Liver (tissue), 9 donors: Measurements from ENCODE around the gene ANKRD11. TPM values are rescaled to one million over a fixed set of nuclear protein-coding genes. Genes with fewer than 3 reads are reported as not detected.

Experiments used
- DNase-seq: peaks from one replicate; pipeline ENCODE4 v3.0.0-alpha.2; 2017; ENCODE audit warnings: low spot score
- H3K27ac ChIP-seq, 2 donors: one replicate each; pipeline ENCODE4 v1.7.0; 2013; ENCODE audit warnings: inconsistent platforms in 2 of 2, low read length in 2 of 2, control low read depth in 1 of 2, low read depth in 1 of 2, mild to moderate bottlenecking in 1 of 2
- H3K27me3 ChIP-seq, 4 donors: one replicate each; pipeline versions ENCODE4 v1.6.1 to v1.7.0; 2013; ENCODE audit warnings: low read length in 3 of 4, inconsistent platforms in 1 of 4, mild to moderate bottlenecking in 1 of 4, moderate library complexity in 1 of 4; ENCODE audit not compliant: control insufficient read depth in 4 of 4, insufficient read depth in 4 of 4
- H3K36me3 ChIP-seq, 4 donors: one replicate each; pipeline versions ENCODE4 v1.6.1 to v1.7.0; 2013; ENCODE audit warnings: low read length in 3 of 4, mild to moderate bottlenecking in 3 of 4, low read depth in 1 of 4, moderate library complexity in 1 of 4; ENCODE audit not compliant: control insufficient read depth in 4 of 4, insufficient read depth in 3 of 4
- H3K4me1 ChIP-seq, 4 donors: one replicate each; pipeline versions ENCODE4 v1.6.1 to v1.7.0; 2013; ENCODE audit warnings: low read length in 3 of 4, mild to moderate bottlenecking in 3 of 4, moderate library complexity in 1 of 4; ENCODE audit not compliant: control insufficient read depth in 4 of 4, insufficient read depth in 4 of 4
- H3K4me3 ChIP-seq, 3 donors: one replicate each; pipeline versions ENCODE4 v1.6.1 to v1.7.0; 2013; ENCODE audit warnings: low read length in 3 of 3, control low read depth in 1 of 3, low read depth in 1 of 3, mild to moderate bottlenecking in 1 of 3
- H3K9ac ChIP-seq, 2 donors: one replicate each; pipeline ENCODE4 v1.7.0; 2013; ENCODE audit warnings: low read length in 2 of 2, mild to moderate bottlenecking in 2 of 2, moderate library complexity in 2 of 2, control low read depth in 1 of 2, low read depth in 1 of 2
- H3K9me3 ChIP-seq, 4 donors: one replicate each; pipeline versions ENCODE4 v1.6.1 to v1.7.0; 2013; ENCODE audit warnings: low read length in 3 of 4; ENCODE audit not compliant: control insufficient read depth in 4 of 4
- EGR1 ChIP-seq, 2 donors: IDR thresholded peaks; 2 replicates each; pipeline ENCODE4 v1.6.1; 2016 to 2018; ENCODE audit warnings: antibody characterized with exemption in 2 of 2, low read depth in 2 of 2
- FOXA1 ChIP-seq: IDR thresholded peaks from 2 replicates; pipeline ENCODE4 v1.6.1; 2016; ENCODE audit warnings: antibody characterized with exemption
- FOXA2 ChIP-seq: IDR thresholded peaks from 2 replicates; pipeline ENCODE4 v1.6.1; 2016; ENCODE audit warnings: antibody characterized with exemption
- HNF4A ChIP-seq, 2 donors: conservative IDR thresholded peaks; 2 replicates each; pipeline ENCODE4 v1.6.1; 2016; ENCODE audit warnings: antibody characterized with exemption in 2 of 2, mild to moderate bottlenecking in 2 of 2
- HNF4G ChIP-seq: IDR thresholded peaks from 2 replicates; pipeline ENCODE4 v1.6.1; 2016; ENCODE audit warnings: antibody characterized with exemption
- JUND ChIP-seq, 2 donors: IDR thresholded peaks; 2 replicates each; pipeline ENCODE4 v1.6.1; 2016; ENCODE audit warnings: antibody characterized with exemption in 2 of 2
- NR2F2 ChIP-seq: IDR thresholded peaks from 2 replicates; pipeline ENCODE4 v1.6.1; 2016; ENCODE audit warnings: antibody characterized with exemption
- RAD21 ChIP-seq, 2 donors: IDR thresholded peaks; 2 replicates each; pipeline ENCODE4 v1.6.1; 2016; ENCODE audit warnings: antibody characterized with exemption in 2 of 2, mild to moderate bottlenecking in 2 of 2
- RXRA ChIP-seq, 2 donors: IDR thresholded peaks; 2 replicates each; pipeline ENCODE4 v1.6.1; 2017 to 2018; ENCODE audit warnings: antibody characterized with exemption in 2 of 2, mild to moderate bottlenecking in 1 of 2
- SP1 ChIP-seq: IDR thresholded peaks from 2 replicates; pipeline ENCODE4 v1.6.1; 2018; ENCODE audit warnings: antibody characterized with exemption, mild to moderate bottlenecking
- TAF1 ChIP-seq: conservative IDR thresholded peaks from 2 replicates; pipeline ENCODE4 v1.6.1; 2016; ENCODE audit warnings: antibody characterized with exemption, mild to moderate bottlenecking
- YY1 ChIP-seq: IDR thresholded peaks from 2 replicates; pipeline ENCODE4 v1.6.1; 2016; ENCODE audit warnings: antibody characterized with exemption, mild to moderate bottlenecking
- WGBS: extraction: QIAGEN DNeasy Blood & Tissue Kit; methylation state at CpG from one replicate; pipeline ENCODE4 v1.1.7; 2013; 5-methylcytosine and 5-hydroxymethylcytosine counted together
- polyA plus RNA-seq, 2 donors: library from polyadenylated mRNA; stranded (reverse) in 1 of 2; unstranded in 1 of 2; fragments of 200-250 nt in 1 of 2; fragments of >200 nt in 1 of 2; fragmentation: Nextera tagmentation in 1 of 2; extraction: Ambion mirVana in 1 of 2; gene quantifications; one replicate each; pipeline versions ENCODE4 v1.2.1 to v1.2.3, GENCODE V29; 2013 to 2015
- total RNA-seq, 2 donors: library from RNA; depleted of rRNA; stranded (reverse); fragments of >200 nt; gene quantifications; one replicate each; pipeline ENCODE4 v1.2.3, GENCODE V29; 2014
- TF ChIP-seq, protein P1 (sequence below): fragments of 150-350 bp; IDR thresholded peaks from 2 replicates; pipeline ENCODE4 v1.5.1; 2017; ENCODE audit warnings: improper control_type of control experiment, low read depth, low read length; ENCODE audit not compliant: missing input control
- TF ChIP-seq, protein P2 (sequence below): IDR thresholded peaks from 2 replicates; pipeline ENCODE4 v1.6.1; 2016; ENCODE audit warnings: antibody characterized with exemption
- TF ChIP-seq, protein P3 (sequence below): IDR thresholded peaks from 2 replicates; pipeline ENCODE4 v1.6.1; 2016; ENCODE audit warnings: antibody characterized with exemption, mild to moderate bottlenecking
- TF ChIP-seq, protein P4 (sequence below): IDR thresholded peaks from 2 replicates; pipeline ENCODE4 v1.6.1; 2016; ENCODE audit warnings: antibody characterized with exemption
- TF ChIP-seq, protein P5 (sequence below): IDR thresholded peaks from 2 replicates; pipeline ENCODE4 v1.6.1; 2016; ENCODE audit warnings: antibody characterized with exemption
- donor health status: healthy.
- donor health status: healthy.
- donor health status: healthy.
- donor health status: healthy.
- donor health status: healthy.

The ANKRD11 gene
- total and polyA plus RNA-seq, 4 donors = 16.3 to 55.1 (median 28.0) TPM

DNA sequence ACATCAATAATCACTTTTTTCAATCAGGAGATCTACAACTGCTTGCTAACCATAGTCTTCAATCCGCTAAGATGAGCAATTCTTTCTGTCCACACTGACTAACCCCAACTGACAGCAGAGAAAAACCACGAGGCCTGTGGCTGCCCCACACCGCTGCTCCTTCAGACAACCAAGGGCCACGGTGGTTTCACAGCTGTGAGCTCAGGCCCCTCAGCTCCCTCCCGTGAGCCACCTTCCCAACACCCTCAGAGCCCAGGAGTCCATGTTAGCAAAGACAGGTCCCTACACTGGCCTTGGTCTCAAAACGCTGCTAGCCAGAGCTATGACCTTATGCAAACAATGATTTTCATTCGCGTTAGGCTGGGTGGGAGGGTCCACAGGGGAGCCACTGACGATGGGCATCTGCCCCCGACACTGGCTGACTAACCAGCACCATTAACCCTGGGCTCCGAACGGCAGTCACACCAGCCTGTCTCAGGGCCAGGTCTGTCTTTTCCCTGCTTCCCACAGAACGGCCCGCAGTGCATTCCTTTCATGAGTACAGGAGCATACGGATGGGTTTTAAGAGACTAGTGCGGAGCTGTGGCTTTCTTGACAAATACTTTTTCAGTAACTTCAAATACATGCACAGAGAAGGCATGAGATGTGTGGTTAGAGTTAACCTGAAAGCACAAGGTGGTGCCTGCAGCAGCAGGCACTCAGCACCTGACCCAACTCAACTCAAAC lies 67.3 kb downstream of the ANKRD11 start:
- Histone ChIP-seq H3K27me3 (no peaks in the 10 kb centered on the region), H3K4me3 (no peak overlapping the region), H3K9ac (no peak overlapping the region), H3K27ac (peak overlapping the region; percentile 36 to 40), H3K4me1 (peaks cover 8 to 38% (median 33%) of the 10 kb centered on the region in 4 donors), H3K9me3 (no peaks in the 10 kb centered on the region), H3K36me3 (no peaks in the 10 kb centered on the region)
- TF ChIP-seq, protein P1, sequence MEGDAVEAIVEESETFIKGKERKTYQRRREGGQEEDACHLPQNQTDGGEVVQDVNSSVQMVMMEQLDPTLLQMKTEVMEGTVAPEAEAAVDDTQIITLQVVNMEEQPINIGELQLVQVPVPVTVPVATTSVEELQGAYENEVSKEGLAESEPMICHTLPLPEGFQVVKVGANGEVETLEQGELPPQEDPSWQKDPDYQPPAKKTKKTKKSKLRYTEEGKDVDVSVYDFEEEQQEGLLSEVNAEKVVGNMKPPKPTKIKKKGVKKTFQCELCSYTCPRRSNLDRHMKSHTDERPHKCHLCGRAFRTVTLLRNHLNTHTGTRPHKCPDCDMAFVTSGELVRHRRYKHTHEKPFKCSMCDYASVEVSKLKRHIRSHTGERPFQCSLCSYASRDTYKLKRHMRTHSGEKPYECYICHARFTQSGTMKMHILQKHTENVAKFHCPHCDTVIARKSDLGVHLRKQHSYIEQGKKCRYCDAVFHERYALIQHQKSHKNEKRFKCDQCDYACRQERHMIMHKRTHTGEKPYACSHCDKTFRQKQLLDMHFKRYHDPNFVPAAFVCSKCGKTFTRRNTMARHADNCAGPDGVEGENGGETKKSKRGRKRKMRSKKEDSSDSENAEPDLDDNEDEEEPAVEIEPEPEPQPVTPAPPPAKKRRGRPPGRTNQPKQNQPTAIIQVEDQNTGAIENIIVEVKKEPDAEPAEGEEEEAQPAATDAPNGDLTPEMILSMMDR = no peak
- TF ChIP-seq NR2F2 (no peak), JUND (IDR thresholded peaks at IDR 0.05) (no peak), RAD21 (IDR thresholded peaks at IDR 0.05) (no peak), HNF4A (conservative IDR thresholded peaks at IDR 0.05) (peak; percentile 31 to 32), RXRA (IDR thresholded peaks at IDR 0.05) (no peak), FOXA2 (no peak), FOXA1 (no peak), YY1 (no peak), HNF4G (no peak), EGR1 (IDR thresholded peaks at IDR 0.05; ENCODE audit: low read depth in 2 of 2) (no peak), SP1 (peak; percentile 14), TAF1 (no peak)
- TF ChIP-seq, protein P2, sequence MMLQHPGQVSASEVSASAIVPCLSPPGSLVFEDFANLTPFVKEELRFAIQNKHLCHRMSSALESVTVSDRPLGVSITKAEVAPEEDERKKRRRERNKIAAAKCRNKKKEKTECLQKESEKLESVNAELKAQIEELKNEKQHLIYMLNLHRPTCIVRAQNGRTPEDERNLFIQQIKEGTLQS = no peak
- TF ChIP-seq, protein P3, sequence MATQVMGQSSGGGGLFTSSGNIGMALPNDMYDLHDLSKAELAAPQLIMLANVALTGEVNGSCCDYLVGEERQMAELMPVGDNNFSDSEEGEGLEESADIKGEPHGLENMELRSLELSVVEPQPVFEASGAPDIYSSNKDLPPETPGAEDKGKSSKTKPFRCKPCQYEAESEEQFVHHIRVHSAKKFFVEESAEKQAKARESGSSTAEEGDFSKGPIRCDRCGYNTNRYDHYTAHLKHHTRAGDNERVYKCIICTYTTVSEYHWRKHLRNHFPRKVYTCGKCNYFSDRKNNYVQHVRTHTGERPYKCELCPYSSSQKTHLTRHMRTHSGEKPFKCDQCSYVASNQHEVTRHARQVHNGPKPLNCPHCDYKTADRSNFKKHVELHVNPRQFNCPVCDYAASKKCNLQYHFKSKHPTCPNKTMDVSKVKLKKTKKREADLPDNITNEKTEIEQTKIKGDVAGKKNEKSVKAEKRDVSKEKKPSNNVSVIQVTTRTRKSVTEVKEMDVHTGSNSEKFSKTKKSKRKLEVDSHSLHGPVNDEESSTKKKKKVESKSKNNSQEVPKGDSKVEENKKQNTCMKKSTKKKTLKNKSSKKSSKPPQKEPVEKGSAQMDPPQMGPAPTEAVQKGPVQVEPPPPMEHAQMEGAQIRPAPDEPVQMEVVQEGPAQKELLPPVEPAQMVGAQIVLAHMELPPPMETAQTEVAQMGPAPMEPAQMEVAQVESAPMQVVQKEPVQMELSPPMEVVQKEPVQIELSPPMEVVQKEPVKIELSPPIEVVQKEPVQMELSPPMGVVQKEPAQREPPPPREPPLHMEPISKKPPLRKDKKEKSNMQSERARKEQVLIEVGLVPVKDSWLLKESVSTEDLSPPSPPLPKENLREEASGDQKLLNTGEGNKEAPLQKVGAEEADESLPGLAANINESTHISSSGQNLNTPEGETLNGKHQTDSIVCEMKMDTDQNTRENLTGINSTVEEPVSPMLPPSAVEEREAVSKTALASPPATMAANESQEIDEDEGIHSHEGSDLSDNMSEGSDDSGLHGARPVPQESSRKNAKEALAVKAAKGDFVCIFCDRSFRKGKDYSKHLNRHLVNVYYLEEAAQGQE = no peak
- TF ChIP-seq, protein P4, sequence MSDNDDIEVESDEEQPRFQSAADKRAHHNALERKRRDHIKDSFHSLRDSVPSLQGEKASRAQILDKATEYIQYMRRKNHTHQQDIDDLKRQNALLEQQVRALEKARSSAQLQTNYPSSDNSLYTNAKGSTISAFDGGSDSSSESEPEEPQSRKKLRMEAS = no peak
- TF ChIP-seq, protein P5, sequence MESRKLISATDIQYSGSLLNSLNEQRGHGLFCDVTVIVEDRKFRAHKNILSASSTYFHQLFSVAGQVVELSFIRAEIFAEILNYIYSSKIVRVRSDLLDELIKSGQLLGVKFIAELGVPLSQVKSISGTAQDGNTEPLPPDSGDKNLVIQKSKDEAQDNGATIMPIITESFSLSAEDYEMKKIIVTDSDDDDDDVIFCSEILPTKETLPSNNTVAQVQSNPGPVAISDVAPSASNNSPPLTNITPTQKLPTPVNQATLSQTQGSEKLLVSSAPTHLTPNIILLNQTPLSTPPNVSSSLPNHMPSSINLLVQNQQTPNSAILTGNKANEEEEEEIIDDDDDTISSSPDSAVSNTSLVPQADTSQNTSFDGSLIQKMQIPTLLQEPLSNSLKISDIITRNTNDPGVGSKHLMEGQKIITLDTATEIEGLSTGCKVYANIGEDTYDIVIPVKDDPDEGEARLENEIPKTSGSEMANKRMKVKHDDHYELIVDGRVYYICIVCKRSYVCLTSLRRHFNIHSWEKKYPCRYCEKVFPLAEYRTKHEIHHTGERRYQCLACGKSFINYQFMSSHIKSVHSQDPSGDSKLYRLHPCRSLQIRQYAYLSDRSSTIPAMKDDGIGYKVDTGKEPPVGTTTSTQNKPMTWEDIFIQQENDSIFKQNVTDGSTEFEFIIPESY = no peak
- DNase-seq = no peak
- WGBS = 49% methylated on average over 16 of the region's 16 CpGs
